HG03045 (cell line): ENCODE results near the gene ZMYND11.

Experiments
- ATAC-seq: cut with Tn5 transposase; IDR thresholded peaks from one replicate; pipeline ENCODE4 v1.9.1; 2021; ENCODE audit warnings: mild to moderate bottlenecking, moderate library complexity; ENCODE audit not compliant: unreplicated experiment

Gene ZMYND11

DNA sequence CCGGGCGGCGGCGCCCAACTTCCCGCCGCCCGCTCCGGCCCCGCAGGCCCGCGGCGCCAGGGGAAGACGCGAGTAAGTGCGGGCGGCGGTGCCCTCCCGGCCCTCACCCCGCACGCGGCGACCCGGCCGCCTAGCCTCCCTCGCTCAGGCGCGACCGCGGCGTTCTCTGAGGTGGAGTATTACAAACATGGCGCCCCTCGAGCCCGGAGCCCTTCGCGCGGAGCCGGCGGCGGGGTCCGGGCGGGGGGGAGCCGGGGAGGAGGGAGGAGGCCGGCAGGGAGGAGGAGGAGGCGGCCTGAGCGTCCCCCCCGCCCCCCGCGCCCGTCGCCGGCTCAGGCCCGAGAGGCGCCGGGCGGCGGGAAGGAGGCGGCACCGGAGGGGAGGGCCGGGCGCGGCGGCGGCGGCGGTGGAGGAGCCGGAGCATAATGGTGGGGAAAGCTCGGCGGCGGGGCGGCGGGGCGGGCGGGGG is at the start of gene ZMYND11:
ZMYND11 (plus strand) TSS at position 324 of the 469 bp plus-strand sequence. CDS start 44,558 bp downstream, outside the sequence.
- ATAC-seq, result peak; percentile 59

DNA sequence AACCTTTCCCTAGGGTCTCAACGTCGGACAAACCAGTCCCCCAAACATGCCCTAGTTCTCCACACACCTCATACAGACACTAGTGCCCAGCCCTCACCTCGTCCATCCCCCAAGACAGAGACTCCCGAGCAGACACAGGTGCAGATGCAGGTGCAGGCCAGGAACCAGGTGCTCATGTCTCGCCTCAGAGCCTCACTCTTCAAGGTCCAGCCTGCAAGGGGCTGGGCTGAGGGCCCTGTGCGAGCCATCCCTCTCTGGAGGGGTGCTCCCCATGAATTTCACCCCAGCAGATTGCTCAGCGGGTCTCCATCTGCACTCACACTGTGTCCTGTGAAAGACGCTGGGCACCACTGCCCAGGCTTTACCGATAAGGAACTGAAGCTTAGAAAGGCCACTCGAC is 49.2 kb upstream of the ZMYND11 start:
- no peak for ATAC-seq

DNA sequence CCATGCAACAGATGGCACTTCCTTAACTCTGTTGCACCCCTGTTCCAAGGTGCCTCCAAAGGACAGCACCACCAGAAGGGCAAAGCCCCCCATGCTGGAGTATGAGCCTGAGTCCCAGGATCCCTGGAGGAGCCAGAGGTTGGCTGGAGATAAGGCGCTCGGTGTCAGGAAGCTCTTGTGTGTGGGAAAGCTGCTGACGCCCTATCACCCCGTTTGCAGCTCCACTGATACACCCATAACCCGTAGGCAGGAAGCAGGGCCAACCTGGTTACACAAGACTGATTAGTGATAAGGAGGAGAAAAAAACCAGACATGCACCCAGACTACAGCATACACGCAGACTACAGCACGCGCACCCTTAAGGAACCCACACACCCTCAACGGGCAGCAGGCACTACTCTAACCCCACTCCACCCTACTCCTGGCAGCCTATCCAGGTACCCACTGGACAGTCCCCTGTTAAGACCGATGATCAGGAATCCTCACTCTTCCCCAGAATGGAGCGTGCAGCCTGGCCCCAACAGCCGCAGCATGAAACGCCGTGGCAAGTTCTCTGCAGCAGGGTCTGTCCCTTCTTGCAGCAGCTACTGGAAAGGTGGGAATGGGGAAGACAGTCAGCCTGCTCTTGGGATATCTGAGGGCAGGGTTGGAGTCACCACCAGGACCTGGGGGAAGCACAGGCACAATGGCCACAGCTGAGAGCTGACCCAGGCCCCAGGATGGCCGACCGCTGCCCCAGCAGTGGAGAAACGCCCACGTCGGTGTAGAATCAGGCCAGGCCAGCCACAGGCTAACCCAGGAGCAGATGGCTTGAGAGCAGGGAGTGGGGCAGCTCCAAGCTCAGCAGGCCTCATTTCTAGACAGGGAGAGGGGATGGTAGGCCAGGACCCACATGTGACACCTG is 47.8 kb upstream of the ZMYND11 start:
- ATAC-seq, result no peak

DNA sequence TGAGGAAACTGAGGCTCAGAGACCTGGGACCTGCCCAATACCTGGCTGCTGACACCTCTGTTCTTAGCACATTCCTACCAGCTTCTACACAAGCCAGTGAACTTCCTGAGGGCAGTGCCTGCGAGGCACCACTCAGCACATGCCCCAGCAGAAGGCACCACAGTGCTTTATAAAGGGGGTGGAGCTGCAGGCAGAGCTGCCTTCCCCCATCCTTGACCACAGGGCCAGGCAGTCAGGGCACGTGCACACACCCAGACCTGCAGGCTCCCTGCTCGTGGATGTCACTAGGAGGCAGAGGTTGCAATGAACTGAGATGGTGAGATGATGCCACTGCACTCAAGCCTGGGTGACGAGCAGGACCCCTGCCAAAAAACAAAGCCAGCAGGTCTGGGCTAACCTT is 47.0 kb upstream of the ZMYND11 start:
- no peak for ATAC-seq

DNA sequence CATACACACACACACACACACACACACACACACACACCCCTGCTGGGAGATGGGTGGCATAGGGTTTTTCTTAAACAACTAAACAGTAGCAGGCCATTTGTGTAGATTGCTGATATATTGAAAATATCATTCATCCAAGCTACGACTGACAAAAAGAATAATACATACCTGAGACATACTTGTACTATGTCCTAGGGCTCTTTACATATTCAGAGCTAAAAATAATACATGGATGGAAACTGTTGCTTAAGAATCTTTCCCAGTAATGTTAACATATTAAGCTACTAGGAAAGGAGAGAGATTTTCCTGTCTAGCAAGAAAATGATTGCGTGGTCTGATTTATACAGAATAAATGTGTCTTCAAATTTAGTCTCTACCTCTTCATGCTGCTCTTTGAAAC is 46.0 kb upstream of the ZMYND11 start:
- no peak for ATAC-seq

DNA sequence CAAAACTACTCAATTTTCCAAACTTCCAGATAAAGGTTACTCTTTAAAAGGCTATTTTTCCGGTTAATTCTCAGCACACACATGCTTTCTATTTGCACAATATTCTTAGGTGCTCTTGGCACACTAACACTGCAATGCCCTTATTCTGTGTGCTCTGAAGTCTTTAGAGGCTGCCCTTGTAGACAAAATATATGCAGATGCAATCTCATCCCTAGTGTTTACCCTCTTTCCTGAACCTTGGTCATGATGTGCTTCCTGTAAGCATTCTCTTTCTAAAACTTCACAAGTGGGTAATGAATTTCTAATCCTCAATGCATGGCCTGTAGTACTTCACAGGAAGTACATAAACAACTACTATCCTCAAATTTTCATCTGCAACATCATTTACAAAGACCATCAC is 45.1 kb upstream of the ZMYND11 start:
- ATAC-seq, result no peak

DNA sequence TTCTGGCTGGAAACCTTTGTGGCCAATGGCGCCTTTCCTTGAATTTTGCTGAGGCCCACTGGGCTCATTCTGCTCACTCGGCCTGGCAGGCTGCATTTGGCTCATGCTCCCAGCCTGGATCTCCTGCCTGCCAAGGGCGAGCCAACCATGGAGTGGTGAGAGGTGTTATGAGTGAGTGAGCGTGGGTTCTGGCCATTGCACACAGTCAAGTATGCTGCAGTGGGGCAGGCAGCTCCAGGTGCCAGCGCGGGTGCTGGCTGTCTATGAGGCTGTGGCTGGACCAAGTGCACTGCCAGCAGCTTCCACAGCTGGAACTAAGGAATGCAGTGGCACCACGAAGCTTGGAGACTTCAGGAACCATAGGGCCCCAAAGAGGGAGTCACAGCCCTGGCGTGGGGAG is 43.9 kb upstream of the ZMYND11 start:
- no peak for ATAC-seq

DNA sequence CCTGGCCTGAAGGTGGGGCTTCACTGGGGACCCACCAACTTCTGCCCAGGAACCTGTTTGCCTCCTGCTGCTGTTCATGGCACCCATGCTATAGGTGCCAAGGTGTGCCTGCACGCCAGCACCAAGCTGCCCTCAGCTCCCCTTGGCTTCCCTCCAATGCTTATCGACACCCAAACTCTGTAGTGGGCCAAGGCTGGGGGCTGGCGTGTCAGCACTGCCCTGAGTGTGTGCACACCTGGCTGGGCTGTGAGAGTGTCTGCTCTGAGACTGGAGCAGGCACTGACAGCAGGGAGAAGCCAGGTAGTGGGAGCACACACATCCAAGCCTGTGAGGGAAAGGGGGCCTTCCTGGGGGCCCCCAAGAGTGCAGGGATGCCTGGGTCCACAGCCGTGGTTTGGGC is 43.1 kb upstream of the ZMYND11 start:
- no peak for ATAC-seq

DNA sequence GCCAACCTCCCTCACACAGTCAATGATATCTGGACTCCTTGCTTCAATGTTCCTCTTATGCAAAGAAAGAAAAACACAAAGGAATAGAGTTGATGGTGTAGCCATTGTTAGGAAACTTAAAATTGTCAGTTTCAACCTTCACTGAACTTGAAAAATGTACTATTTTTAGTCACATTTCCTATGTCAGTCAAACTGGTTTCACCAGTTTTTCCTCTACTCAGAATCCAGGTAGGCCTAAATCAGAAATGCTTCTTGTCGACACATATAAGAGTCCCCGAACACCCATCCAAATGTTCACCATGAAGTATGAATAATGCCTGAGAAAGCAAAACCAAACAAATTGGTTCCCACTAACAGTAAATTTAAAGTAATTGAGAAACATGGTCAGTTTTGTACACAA is 42.4 kb upstream of the ZMYND11 start:
- ATAC-seq, result no peak

DNA sequence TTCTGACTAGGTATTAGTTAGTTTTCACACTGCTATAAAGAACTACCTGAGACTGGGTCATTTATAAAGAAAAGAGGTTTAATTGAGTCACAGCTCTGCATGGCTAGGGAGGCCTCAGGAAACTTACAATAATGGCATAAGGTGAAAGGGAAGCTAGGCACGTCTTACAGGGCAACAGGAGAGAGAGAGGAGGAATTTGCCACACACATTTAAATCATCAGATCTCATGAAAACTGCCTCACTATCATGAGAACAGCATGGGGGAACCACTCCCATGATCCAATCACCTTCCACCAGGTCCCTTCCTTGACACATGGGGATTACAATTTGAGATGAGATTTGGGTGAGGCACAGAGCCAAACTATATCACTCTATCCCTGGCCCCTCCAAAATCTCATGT is 40.6 kb upstream of the ZMYND11 start:
- no peak for ATAC-seq

DNA sequence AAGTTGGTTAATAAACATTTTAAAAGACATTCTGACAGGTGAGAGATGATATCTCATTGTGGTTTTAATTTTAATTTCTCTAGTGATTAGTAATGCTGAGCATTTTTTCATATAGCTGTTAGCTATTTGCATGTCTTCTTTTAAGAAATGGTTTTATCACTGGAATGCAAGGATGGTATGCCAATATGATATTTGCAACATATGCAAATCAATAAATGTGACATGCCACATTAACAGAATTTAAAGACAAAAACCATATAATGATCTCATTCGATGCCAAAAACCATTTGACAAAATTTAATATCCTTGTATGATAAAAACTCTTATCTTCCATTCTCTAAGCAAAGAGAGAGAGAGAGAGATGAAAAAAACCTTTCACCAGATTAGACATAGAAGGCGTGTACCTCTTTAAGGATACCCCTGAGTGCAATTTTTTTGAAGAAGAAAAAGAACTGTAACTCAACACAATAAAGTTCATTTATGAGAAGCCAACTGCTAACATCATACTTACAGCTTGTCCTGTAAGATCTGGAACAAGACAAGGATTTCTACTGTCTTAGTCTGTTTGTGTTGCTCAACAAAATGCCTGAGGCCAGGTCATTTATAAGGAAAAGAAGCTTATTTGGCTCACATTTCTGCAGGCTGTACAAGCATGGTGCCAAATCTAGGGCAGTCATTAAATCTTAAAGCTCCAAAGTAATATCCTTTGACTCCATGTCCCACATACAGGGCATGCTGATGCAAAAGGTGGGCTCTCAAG is 39.7 kb upstream of the ZMYND11 start:
- no peak for ATAC-seq

DNA sequence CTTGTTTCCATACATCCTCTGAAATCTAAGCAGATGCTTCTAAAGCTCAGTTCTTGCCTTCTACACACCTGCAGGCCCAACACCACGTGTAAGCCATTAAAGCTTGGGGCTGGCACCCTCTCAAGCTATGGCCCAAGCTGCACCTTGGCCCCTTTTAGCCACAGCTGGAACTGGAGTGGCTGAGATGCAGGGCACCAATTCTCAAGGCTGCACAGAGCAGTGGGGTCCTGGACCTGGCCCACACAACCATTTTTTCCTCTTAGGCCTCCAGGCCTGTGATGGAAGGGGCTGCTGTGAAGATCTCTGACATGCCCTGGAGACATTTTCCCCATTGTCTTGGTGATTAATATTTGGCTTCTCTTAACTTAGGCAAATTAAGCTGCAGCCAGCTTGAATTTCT is 38.8 kb upstream of the ZMYND11 start:
- ATAC-seq, result no peak

DNA sequence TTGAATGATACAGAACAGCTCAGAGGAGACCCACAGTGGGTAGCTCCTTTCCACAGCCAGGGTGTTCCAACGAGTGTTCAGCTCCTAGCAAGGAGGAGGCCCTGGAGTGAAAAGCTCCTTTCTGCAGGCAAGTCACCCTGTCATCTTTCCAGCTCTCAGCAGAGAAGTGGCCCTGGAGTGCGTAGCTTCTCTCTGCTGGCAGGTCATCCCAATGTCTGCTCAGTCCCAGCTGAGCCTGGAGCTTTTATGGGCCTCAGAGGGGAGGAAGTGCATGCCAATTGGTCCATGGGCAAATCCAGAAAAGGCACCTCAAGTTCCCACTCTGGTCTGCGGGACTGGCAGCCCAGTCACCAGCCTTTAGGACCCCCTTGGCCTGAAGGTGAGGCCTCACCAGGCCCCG is 30.8 kb upstream of the ZMYND11 start:
- no peak for ATAC-seq

DNA sequence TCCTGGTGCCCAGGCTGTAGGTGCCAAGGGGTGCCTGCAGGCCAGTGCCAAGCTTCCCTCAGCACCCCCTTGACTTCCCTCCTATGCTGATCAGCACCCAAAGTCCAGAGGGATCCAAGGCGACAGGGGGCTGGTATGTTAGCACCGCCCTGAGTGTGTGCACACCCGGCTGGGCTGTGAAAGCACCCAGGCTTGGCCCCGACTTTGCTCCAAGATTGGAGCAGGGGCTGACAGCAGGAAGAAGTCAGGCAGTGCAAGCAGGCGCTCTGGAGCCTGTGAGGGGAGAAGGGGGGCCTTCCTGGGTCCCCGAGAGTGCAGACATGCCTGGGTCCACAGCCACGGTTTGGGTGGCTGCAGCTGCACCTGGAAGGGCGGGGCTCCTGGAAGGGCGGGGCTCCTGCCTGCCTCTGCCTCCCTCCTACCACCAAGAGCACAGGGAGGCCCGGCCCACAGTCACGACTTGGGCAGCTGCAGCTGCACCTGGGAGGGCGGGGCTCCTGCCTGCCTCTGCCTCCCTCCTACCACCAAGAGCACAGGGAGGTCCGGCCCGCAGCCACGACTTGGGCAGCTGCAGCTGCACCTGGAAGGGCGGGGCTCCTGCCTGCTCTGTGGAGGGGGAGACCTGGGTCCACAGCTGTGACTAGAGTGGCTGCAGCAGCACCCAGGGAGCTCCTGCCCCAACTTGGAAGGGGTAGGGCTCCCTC is 30.2 kb upstream of the ZMYND11 start:
- ATAC-seq, result no peak

DNA sequence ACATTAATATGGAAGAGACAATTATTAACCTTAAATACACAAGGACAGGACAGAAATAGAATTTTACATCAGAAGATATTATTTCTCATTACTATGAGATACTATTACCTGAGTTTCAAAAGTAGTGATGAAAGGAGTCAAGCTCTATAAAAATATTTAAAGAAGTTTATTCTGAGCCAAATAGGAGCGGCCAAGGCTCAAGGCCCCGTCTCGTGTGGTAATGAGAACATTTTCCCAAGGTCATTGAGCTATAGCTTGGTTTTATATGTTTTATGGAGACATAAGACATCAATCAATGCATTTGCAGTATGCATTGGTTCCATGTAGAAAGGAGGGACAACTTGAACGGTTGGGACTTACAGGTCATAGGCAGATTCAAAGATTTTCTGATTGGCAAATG is 29.4 kb upstream of the ZMYND11 start:
- ATAC-seq, result no peak

DNA sequence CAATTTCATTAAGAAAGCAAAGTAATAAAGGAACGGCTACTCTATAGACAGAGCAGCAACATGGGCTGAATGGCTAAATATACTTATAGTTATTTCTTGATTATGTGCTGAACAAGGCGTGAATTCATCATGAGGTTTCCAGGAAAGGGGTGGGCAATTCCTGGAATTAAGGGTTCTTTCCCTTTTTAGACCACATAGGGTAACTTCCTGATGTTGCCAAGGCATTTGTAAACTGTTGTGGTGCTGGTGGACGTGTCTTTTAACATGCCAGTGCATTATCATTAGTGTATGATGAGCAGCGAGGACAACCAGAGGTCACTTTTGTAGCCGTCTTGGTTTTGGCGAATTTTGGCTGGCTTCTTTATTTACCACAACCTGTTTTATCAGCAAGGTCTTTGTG is 28.5 kb upstream of the ZMYND11 start:
- no peak for ATAC-seq

DNA sequence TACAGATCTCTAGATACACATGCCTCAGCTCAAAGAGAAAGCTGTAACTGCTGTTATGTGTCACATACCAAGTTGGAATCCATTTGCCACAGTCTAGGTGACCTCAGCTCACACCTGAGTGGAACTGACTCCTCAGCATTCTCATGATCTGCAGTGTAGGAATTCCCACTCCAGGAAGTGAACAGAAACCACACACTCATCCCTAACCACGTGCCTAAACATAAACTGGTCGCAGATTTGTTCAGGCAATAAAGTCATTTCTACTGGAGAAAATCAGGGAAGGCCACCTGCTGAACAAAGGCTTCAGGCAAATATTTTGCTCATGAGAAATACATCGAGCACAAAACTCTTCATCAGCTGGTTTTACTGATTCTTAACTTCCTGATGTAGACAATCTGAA is 23.0 kb upstream of the ZMYND11 start:
- ATAC-seq, result no peak

DNA sequence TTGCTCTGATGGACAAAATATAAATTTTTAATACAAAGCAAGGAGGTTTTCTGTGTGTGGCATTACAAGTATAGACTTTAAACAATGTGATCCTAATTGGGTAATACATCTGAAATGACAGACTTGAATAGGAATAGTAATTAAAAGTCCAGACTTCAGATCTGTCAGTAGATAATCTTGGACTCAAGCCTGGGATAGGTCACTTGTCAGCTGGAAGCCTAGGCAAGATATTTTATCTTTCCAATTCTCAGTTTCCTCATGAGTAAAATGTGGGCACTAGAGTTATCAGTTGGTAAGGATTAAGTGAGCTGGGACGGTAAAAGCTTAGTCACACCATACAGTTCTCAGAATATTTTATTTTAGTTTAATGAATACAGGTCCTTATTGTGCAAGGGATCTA is 10.4 kb upstream of the ZMYND11 start:
- no peak for ATAC-seq

DNA sequence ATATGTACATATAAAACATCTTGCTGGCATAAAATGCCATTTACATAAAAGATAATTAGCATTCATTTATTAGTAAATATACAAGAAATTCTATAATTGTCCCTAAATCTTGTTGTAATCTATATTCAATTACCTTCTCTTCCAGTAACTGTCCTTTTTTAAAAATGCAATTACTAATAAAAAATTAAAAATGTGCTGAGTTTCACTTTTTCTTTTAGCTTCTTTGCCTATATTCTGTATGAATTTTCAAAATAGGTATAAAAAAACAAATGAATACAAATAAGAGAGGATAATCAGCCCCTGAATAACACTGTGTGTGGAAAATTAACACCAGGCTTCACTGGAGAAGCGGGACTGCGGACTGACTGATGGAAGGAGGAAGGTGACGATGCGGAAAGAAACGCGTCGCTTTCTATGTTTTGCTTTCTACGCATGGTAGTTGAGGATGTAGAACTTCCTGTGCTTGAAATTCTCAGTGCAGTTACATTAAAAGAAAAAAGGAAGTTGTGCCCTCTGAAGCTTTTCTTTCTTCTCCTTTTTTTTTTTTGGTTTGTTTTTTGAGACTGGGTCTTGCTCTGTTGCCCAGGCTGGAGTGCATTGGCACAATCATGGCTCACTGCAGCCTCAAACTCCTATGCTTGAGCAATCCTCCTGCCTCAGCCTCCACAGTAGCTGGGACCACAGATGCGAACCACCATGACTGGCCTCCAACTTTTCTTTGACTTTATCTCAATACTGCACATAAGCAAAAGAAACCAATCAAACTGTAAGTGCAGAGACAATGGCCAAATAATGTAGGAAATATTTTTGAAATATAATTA is 7.4 kb upstream of the ZMYND11 start:
- no peak for ATAC-seq

DNA sequence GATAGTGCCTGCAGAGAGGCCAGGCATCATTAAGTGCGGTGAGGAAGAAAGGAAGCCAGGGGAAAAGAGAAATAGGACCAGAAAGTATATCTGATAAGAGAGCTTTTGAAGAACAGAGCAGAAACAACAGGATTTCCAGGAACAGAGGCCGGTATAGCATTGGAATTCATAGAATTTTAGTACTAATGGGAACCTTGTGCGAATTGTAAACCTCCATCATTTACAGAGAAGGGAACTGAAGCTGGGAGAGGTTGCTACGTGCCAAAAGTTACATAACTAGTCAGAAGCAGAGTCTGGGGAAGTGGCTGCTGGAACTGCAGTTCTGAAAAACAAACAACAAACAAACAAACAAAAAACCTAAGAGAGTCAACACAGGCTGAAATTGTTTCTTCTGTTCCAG is 5.4 kb upstream of the ZMYND11 start:
- no peak for ATAC-seq
